Measurements from ENCODE around the gene TMEM108. TPM values are rescaled to one million over a fixed set of nuclear protein-coding genes. Genes with fewer than 3 reads are reported as not detected.

Gene TMEM108
- total and polyA plus RNA-seq, 10 of the 15 experiments (the other 5 are each of a cell fraction or from before 2014, with no cell fraction given) = 0.02 to 0.58 (median 0.12) TPM; not detected in 5

GRCh38 chr3:133301194-133301593, 263.0 kb downstream of the TMEM108 start (continued):
- TF ChIP-seq CTCF (IDR thresholded peaks at IDR 0.05 in 2 of 3, conservative IDR thresholded peaks at IDR 0.05 in 1 of 3; ENCODE audit: control insufficient read depth in 2 of 3, extremely low read depth in 1 of 3, insufficient read depth in 1 of 3, low read depth in 3 of 3, low read length in 3 of 3) = no peak
- no peak for TF ChIP-seq TAF1 (IDR thresholded peaks at IDR 0.05; ENCODE audit: borderline replicate concordance, low read depth, low read length)
- TF ChIP-seq HDGF (IDR thresholded peaks at IDR 0.05) = no peak
- TF ChIP-seq SREBF2 (IDR thresholded peaks at IDR 0.05; ENCODE audit: low read length) = no peak
- TF ChIP-seq RUNX3 (IDR thresholded peaks at IDR 0.05; ENCODE audit: low read length) = no peak

GRCh38 chr3:133301731-133302130, 263.5 kb downstream of the TMEM108 start:
- FAIRE-seq = no peak
- DNase-seq (ENCODE audit: low read depth, low spot score) = no peak
- no peaks in the 10 kb centered on the region for H3K4me1 ChIP-seq (ENCODE audit: control insufficient read depth, insufficient read depth, low read length)
- no peaks in the 10 kb centered on the region for H4K20me1 ChIP-seq (ENCODE audit: control insufficient read depth, insufficient read depth)
- H3K4me3 ChIP-seq = no peak overlapping the region
- CTCF ChIA-PET = no interaction called here
- no peaks in the 10 kb centered on the region for H3K36me3 ChIP-seq (ENCODE audit: control insufficient read depth in 2 of 2, insufficient read depth in 2 of 2, low read length in 1 of 2)
- POLR2A ChIA-PET = no interaction called here
- no peaks in the 10 kb centered on the region; a peak in 1 of 4 replicates for H3K27me3 ChIP-seq (replicated peaks in 1 of 2; ENCODE audit: control insufficient read depth in 2 of 2, insufficient read depth in 2 of 2, low read length in 1 of 2)
- H3K9me3 ChIP-seq (replicated peaks; ENCODE audit: control insufficient read depth, insufficient read depth, low read length) = no peaks in the 10 kb centered on the region; the same call in 2 of the 3 replicates
- BruUV-seq (replicated peaks) = no TSS peak
- in situ Hi-C loops (cut with MboI) = no loop called here
- intact Hi-C loops (cut with micrococcal nuclease; ENCODE audit: unreplicated experiment) = no loop called here
- ATAC-seq = no peak
- H3K4me2 ChIP-seq (ENCODE audit: control insufficient read depth, insufficient read depth) = no peak overlapping the region
- H3K27ac ChIP-seq (ENCODE audit: control insufficient read depth, insufficient read depth) = no peak overlapping the region
- no peak overlapping the region for H3K9ac ChIP-seq (ENCODE audit: control insufficient read depth, insufficient read depth, low read length)
- H3K79me2 ChIP-seq (ENCODE audit: control insufficient read depth, insufficient read depth, low read length) = no peaks in the 10 kb centered on the region
- SMC1A ChIA-PET (ENCODE audit: uncharacterized antibody, unreplicated experiment) = no interaction called here
- no peak overlapping the region for H2AFZ ChIP-seq (ENCODE audit: control insufficient read depth, low read depth, low read length)
- no peak for TF ChIP-seq ATF3 (IDR thresholded peaks at IDR 0.05; ENCODE audit: borderline replicate concordance, extremely low read depth, low read depth, low read length)
- no peak for TF ChIP-seq PKNOX1 (IDR thresholded peaks at IDR 0.05)
- TF ChIP-seq BMI1 (IDR thresholded peaks at IDR 0.05; ENCODE audit: borderline replicate concordance) = no peak
- no peak for TF ChIP-seq PAX8 (IDR thresholded peaks at IDR 0.05)
- TF ChIP-seq RUNX3 (IDR thresholded peaks at IDR 0.05; ENCODE audit: low read length) = no peak
- no peak for TF ChIP-seq EP300 (IDR thresholded peaks at IDR 0.05; ENCODE audit: borderline replicate concordance in 1 of 2, control insufficient read depth in 1 of 2, low read depth in 2 of 2, low read length in 2 of 2)
- TF ChIP-seq PAX5 (IDR thresholded peaks at IDR 0.05; ENCODE audit: borderline replicate concordance, low read depth, low read length) = no peak
- no peak for TF ChIP-seq RBBP5 (conservative IDR thresholded peaks at IDR 0.05)
- TF ChIP-seq RFX5 (IDR thresholded peaks at IDR 0.05; ENCODE audit: low read depth, low read length) = no peak
- TF ChIP-seq SMAD5 (IDR thresholded peaks at IDR 0.05; ENCODE audit: low read depth) = no peak
- TF ChIP-seq HSF1 (IDR thresholded peaks at IDR 0.05; ENCODE audit: low read depth, low read length) = no peak
- RAD21 ChIA-PET (ENCODE audit: unreplicated experiment) = no interaction called here

Measured in GM12878 (cell line).